Measurements from ENCODE around the gene INAVA.

INAVA gene

GRCh38 chr1:200866521-200866920 lies 28.2 kb upstream of the INAVA start:
- Histone ChIP-seq H3K4me3 (replicated peaks; ENCODE audit: low read depth, low read length) (no peak overlapping the region), H3K36me3 (ENCODE audit: control insufficient read depth, insufficient read depth, low read length) (no peaks in the 10 kb centered on the region), H3K27me3 (replicated peaks; ENCODE audit: control insufficient read depth, insufficient read depth, low read length) (no peaks in the 10 kb centered on the region)
- peak; percentile 85 for DNase-seq (ENCODE audit: extremely low read depth, insufficient read length)
- no peak for TF ChIP-seq CTCF (IDR thresholded peaks at IDR 0.05; ENCODE audit: insufficient read depth, low read length, poor library complexity, severe bottlenecking)

- peak; percentile 32 for DNase-seq (ENCODE audit: extremely low read depth, insufficient read length)
- H3K4me3 ChIP-seq (replicated peaks; ENCODE audit: low read depth, low read length): peak overlapping the region; percentile 29; the same call in 1 of the 2 replicates
- no peak for TF ChIP-seq CTCF (IDR thresholded peaks at IDR 0.05; ENCODE audit: insufficient read depth, low read length, poor library complexity, severe bottlenecking)
- H3K36me3 ChIP-seq (ENCODE audit: control insufficient read depth, insufficient read depth, low read length): no peaks in the 10 kb centered on the region
- H3K27me3 ChIP-seq (replicated peaks; ENCODE audit: control insufficient read depth, insufficient read depth, low read length): no peaks in the 10 kb centered on the region
These were observed 27.5 kb upstream of the INAVA start for GRCh38 chr1:200867018-200867811.

GRCh38 chr1:200869376-200869752 lies 25.3 kb upstream of the INAVA start:
- Histone ChIP-seq H3K4me3 (replicated peaks; ENCODE audit: low read depth, low read length) (peak overlapping the region; percentile 56), H3K36me3 (ENCODE audit: control insufficient read depth, insufficient read depth, low read length) (no peaks in the 10 kb centered on the region), H3K27me3 (replicated peaks; ENCODE audit: control insufficient read depth, insufficient read depth, low read length) (no peaks in the 10 kb centered on the region)
- no peak for DNase-seq (ENCODE audit: extremely low read depth, insufficient read length)
- TF ChIP-seq CTCF (IDR thresholded peaks at IDR 0.05; ENCODE audit: insufficient read depth, low read length, poor library complexity, severe bottlenecking): no peak

- H3K36me3 ChIP-seq (ENCODE audit: control insufficient read depth, insufficient read depth, low read length): no peaks in the 10 kb centered on the region
- peak; percentile 75 for DNase-seq (ENCODE audit: extremely low read depth, insufficient read length)
- no peak for TF ChIP-seq CTCF (IDR thresholded peaks at IDR 0.05; ENCODE audit: insufficient read depth, low read length, poor library complexity, severe bottlenecking)
- no peaks in the 10 kb centered on the region for H3K27me3 ChIP-seq (replicated peaks; ENCODE audit: control insufficient read depth, insufficient read depth, low read length)
- H3K4me3 ChIP-seq (replicated peaks; ENCODE audit: low read depth, low read length): peak overlapping the region; percentile 56
These were observed 24.8 kb upstream of the INAVA start for GRCh38 chr1:200869753-200870391.

GRCh38 chr1:200872446-200873115 lies 22.1 kb upstream of the INAVA start, which contains the start of gene GPR25:
GPR25 (plus strand) TSS chr1:200872981; CDS start chr1:200873038, 57 bp downstream.
- peak within 1 kb of the TSS; percentile 59 for H3K4me3 ChIP-seq (replicated peaks; ENCODE audit: low read depth, low read length)
- no peaks in the 10 kb centered on the region for H3K27me3 ChIP-seq (replicated peaks; ENCODE audit: control insufficient read depth, insufficient read depth, low read length)
- no peak for DNase-seq (ENCODE audit: extremely low read depth, insufficient read length)
- H3K36me3 ChIP-seq (ENCODE audit: control insufficient read depth, insufficient read depth, low read length): no peaks in the 10 kb centered on the region
- TF ChIP-seq CTCF (IDR thresholded peaks at IDR 0.05; ENCODE audit: insufficient read depth, low read length, poor library complexity, severe bottlenecking): no peak
